ENCODE results near the gene CAPN11.

The CAPN11 gene

DNA sequence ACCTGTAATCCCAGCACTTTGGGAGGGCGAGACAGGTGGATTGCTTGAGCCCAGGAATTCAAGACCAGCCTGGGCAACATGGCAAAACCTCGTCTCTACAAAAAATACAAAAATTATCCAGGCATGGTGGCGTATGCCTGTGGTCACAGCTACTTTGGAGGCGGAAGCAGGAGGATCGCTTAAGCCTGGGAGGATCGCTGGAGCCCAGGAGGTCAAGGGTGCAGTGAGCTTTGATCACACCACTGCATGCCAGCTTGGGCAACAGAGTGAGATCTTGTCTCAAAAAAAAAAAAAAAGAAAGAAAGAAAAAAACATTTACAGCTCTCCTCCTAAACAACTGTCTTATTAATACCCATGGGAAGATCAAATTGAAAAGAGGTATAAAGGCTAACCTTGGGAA is 49.3 kb downstream of the CAPN11 start:
- TF ChIP-seq, protein P1, sequence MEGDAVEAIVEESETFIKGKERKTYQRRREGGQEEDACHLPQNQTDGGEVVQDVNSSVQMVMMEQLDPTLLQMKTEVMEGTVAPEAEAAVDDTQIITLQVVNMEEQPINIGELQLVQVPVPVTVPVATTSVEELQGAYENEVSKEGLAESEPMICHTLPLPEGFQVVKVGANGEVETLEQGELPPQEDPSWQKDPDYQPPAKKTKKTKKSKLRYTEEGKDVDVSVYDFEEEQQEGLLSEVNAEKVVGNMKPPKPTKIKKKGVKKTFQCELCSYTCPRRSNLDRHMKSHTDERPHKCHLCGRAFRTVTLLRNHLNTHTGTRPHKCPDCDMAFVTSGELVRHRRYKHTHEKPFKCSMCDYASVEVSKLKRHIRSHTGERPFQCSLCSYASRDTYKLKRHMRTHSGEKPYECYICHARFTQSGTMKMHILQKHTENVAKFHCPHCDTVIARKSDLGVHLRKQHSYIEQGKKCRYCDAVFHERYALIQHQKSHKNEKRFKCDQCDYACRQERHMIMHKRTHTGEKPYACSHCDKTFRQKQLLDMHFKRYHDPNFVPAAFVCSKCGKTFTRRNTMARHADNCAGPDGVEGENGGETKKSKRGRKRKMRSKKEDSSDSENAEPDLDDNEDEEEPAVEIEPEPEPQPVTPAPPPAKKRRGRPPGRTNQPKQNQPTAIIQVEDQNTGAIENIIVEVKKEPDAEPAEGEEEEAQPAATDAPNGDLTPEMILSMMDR (IDR thresholded peaks at IDR 0.05; ENCODE audit: insufficient read depth, low read depth, low read length, missing control alignments), result no peak
- DNase-seq (ENCODE audit: low read depth), result no peak
- no peak overlapping the region for H3K4me3 ChIP-seq (ENCODE audit: low read length)

DNA sequence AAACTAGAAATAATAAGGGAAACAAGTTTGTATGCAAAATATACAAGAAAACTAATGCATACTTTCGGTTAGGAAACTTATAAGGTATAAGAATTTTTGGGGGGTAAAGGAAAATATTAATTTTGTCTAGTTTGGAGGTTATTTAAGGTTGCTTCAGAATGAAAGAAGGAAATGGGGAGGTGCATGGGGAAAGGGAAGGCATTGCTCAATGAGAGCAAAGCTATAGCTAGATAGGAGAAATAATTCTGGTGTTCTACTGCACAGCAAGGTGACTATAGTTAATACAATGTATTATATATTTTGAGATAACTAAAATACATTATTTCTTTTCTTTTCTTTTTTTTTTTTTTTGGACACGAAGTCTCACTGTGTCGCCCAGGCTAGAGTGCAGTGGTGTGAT is 52.7 kb downstream of the CAPN11 start:
- TF ChIP-seq, protein P1 (IDR thresholded peaks at IDR 0.05; ENCODE audit: insufficient read depth, low read depth, low read length, missing control alignments), result no peak
- H3K4me3 ChIP-seq (ENCODE audit: low read length), result no peak overlapping the region
- DNase-seq (ENCODE audit: low read depth), result no peak

DNA sequence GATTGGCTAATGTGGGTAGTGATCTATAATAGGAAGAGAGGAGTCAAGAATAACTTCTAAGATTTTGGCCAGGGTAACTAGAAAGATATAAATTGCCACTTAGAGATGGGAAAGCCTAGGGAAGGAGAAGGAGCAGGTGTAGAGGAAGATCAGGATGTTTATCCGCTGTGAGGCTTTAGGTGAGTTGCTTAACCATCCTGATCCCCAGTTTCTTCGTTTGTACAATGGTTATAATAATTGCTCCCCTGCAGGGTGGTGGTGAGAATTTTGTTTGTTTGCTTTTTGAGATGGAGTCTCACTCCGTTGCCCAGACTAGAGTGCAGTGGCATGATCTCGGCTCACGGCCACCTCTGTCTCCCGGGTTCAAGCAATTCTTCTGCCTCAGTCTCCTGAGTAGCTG is 55.7 kb downstream of the CAPN11 start:
- TF ChIP-seq, protein P1 (IDR thresholded peaks at IDR 0.05; ENCODE audit: insufficient read depth, low read depth, low read length, missing control alignments), result no peak
- no peak overlapping the region for H3K4me3 ChIP-seq (ENCODE audit: low read length)
- no peak for DNase-seq (ENCODE audit: low read depth)

DNA sequence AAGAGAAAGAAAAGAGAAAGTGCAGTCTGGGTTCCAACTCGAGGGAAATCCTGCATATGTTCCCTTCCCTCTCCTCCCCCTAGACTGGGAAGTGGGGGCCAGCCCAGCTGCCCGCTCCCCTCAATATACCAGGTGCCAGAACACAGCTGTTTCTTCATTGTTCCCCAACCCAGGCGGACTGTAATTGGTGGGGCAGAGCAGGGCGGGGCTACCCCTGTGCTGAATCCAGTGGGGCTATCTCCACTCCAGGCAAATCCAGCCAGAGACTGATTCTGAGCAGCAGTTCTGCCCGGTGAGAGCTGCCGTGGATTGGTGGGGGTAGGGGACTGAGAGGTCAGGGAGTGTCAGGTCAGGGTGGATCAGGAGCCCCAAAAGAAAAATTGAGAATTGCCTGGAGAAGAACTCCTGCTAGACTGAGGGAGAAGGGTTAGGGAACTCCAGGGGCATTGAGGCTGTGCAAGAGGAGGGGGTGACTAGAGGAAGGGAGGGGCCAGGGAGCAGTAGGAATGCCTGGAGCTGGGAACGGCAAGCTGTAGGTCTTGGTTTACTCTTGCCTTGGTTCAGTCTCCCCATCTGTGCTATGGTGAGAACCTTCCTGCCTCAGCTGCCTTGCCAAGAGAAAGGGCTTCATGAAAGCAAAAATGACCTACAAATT is 58.2 kb downstream of the CAPN11 start, which contains the start of gene MYMX:
Gene MYMX, plus strand, starts transcription at position 250 of the 655 bp plus-strand sequence. CDS start 546 bp downstream, outside the sequence.
- TF ChIP-seq, protein P1 (IDR thresholded peaks at IDR 0.05; ENCODE audit: insufficient read depth, low read depth, low read length, missing control alignments), result no peak
- H3K4me3 ChIP-seq (ENCODE audit: low read length), result no peak within 1 kb of the TSS
- DNase-seq (ENCODE audit: low read depth), result no peak

DNA sequence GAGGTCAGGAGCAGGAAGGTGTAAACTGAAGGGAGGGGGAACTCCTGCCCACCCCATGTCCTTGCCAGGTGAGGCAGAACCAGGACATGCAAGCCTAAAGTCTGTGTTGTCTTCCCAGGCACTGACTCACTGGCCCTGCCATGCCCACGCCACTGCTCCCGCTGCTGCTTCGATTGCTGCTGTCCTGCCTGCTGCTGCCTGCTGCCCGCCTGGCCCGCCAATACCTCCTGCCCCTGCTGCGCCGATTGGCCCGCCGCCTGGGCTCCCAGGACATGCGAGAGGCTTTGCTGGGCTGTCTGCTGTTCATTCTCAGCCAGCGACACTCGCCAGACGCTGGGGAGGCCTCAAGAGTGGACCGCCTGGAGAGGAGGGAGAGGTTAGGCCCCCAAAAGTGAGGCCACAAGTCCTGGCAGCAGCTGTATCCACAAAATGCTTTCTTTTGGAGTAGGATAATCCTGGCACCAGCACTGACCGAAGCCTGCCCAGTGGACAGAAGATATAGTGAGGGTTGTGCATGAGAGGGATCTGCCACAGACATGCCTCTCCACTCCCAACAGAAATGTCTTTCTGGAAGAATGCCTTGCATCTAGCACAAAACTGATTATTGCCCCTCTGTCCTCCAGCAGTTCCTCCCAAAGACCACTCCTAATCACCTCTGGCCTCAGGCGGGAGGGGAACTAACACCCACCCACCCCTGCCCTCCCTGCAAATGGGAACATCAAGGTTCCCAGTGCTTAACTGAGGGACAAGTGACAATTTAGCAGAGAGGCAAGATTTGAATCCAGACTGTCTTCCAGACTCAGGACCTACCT is 58.9 kb downstream of the CAPN11 start:
- no peak overlapping the region for H3K4me3 ChIP-seq (ENCODE audit: low read length)
- TF ChIP-seq, protein P1 (IDR thresholded peaks at IDR 0.05; ENCODE audit: insufficient read depth, low read depth, low read length, missing control alignments), result no peak
- DNase-seq (ENCODE audit: low read depth), result peak; percentile 70

DNA sequence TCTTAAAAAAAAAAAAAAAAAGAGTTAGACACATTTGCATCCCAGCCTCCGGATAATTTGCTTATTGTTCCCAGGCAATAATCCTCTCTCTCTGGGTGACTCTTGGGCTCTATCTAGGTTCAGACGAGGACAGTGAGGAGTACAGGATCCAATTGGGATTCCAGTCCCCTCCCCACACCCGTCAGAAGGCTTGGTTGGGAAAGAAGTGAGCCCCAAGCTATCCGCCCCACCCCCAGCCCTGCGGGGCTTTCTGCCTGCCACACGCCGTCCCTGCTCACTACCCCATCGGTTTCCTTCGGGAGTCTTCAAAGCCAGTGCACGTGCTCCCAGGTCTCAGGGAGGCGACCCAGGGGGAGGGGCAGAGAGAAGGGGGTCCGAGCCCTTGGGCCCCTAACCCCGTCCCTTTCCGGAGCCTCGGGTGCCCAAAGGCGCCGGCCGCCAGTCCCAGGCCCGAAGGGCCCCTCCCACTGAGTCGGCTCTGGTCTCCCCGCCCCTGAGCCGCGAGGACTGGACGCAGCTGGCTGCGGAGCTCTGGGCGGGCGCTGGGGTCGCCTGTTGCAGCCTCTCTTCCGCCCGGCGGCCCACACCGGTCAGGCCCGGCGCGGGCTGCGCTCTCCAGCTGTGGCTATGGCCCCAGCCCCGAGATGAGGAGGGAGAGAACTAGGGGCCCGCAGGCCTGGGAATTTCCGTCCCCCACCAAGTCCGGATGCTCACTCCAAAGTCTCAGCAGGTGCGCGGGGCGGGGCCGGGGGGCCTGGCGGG is 60.6 kb downstream of the CAPN11 start:
- H3K4me3 ChIP-seq (ENCODE audit: low read length), result peak overlapping the region; percentile 8
- TF ChIP-seq, protein P1 (IDR thresholded peaks at IDR 0.05; ENCODE audit: insufficient read depth, low read depth, low read length, missing control alignments), result no peak
- no peak for DNase-seq (ENCODE audit: low read depth)
